ENCODE data around the gene SMARCC2. TPM values are rescaled to one million over a fixed set of nuclear protein-coding genes. Genes with fewer than 3 reads are reported as not detected.

The SMARCC2 gene
- polyA plus RNA-seq, 2 of the 4 experiments (the other 2 are of a cell fraction), result 51.9 to 83.9 TPM

DNA sequence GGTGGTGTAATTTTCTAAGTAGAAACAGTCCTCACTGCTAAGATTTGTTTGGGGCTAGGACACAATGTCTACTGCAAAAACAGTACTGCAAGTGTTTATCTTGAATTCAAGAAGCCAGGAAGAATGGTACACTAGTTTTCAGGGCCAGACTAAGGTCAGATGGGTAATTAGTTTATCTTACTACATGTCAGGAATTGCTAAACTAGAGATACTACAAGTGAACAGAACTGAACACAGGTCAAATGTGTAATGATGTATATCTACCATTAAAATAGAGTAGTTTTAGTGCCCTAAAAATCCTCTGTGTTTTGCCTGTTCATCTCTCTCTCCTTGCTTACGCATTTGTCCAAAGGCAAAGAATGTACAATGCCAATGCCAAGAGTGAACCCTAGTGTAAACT, 75.2 kb downstream of the SMARCC2 start:
- Histone ChIP-seq H3K4me1 (peaks cover 10% of the 10 kb centered on the region), H3K27ac (no peak overlapping the region), H3K4me3 (no peak overlapping the region), H3K9me3 (no peaks in the 10 kb centered on the region), H3K4me2 (no peak overlapping the region)
- FAIRE-seq (no peak), DNase-seq (ENCODE audit: low read depth in 1 of 2, low spot score in 1 of 2) (no peak), ATAC-seq (no peak)
- POLR2A ChIA-PET, result interaction anchor here (1.1 kb wide), 1 partner anchor 35 kb away, joined by 3 read pairs; no protein-coding TSS in a partner anchor
- WGBS (ENCODE audit: missing lambda C conversion rate), result 93% methylated on average over 1 of the region's 1 CpG
- CTCF ChIA-PET, result interaction anchor here (2.3 kb wide), 1 partner anchor 35 kb away, joined by 8 read pairs; the partner anchor contains the start of gene ERBB3
- TF ChIP-seq POLR2AphosphoS2 (conservative IDR thresholded peaks at IDR 0.05; ENCODE audit: low read length), result 0 out of 2 replicates have a peak, but pooled peaks have one; percentile 68
- 0 out of 5 replicates have a peak, but pooled peaks of 1 of the 2 experiments have one; percentile 36 for TF ChIP-seq JUN (IDR thresholded peaks at IDR 0.05)
- TF ChIP-seq TFCP2L1 (CRISPR knock-in tag; IDR thresholded peaks at IDR 0.05), result no peak

Other genes with a start within 250 kb of the SMARCC2 start
- gene PMEL, start 223.4 kb downstream of the SMARCC2 start, polyA plus RNA-seq (2011; rRNA removed), result 2.2 and 2.3 TPM in 2 replicates
- gene PMEL, start 223.4 kb downstream of the SMARCC2 start, polyA plus RNA-seq (2017; fragmentation: RNase III; extraction: RNeasy Plus Mini Kit Qiagen cat#74134 plus additional on column Dnase treatment), result 0.71 to 1.4 TPM (median 1.0 TPM) in 3 replicates
- gene CDK2, start 222.7 kb downstream of the SMARCC2 start, polyA plus RNA-seq (2011; rRNA removed), result 51.0 and 86.3 TPM in 2 replicates
- gene CDK2, start 222.7 kb downstream of the SMARCC2 start, polyA plus RNA-seq (2017; fragmentation: RNase III; extraction: RNeasy Plus Mini Kit Qiagen cat#74134 plus additional on column Dnase treatment), result 41.5 to 53.8 TPM (median 48.3 TPM) in 3 replicates
- 90.4 and 93.7 TPM in 2 replicates for gene RAB5B, start 215.4 kb downstream of the SMARCC2 start, polyA plus RNA-seq (2011; rRNA removed)
- gene RAB5B, start 215.4 kb downstream of the SMARCC2 start, polyA plus RNA-seq (2017; fragmentation: RNase III; extraction: RNeasy Plus Mini Kit Qiagen cat#74134 plus additional on column Dnase treatment), result 27.7 to 37.2 TPM (median 36.3 TPM) in 3 replicates
- 15.6 and 22.2 TPM in 2 replicates for gene SUOX, start 192.2 kb downstream of the SMARCC2 start, polyA plus RNA-seq (2011; rRNA removed)
- 10.8 to 13.6 TPM (median 13.5 TPM) in 3 replicates for gene SUOX, start 192.2 kb downstream of the SMARCC2 start, polyA plus RNA-seq (2017; fragmentation: RNase III; extraction: RNeasy Plus Mini Kit Qiagen cat#74134 plus additional on column Dnase treatment)
- 2.0 and 2.9 TPM in 2 replicates for gene IKZF4, start 168.4 kb downstream of the SMARCC2 start, polyA plus RNA-seq (2011; rRNA removed)
- 1.5 to 2.4 TPM (median 2.0 TPM) in 3 replicates for gene IKZF4, start 168.4 kb downstream of the SMARCC2 start, polyA plus RNA-seq (2017; fragmentation: RNase III; extraction: RNeasy Plus Mini Kit Qiagen cat#74134 plus additional on column Dnase treatment)
- gene RPS26, start 147.6 kb downstream of the SMARCC2 start, polyA plus RNA-seq (2011; rRNA removed), result 513 and 524 TPM in 2 replicates
- 677 to 831 TPM (median 779 TPM) in 3 replicates for gene RPS26, start 147.6 kb downstream of the SMARCC2 start, polyA plus RNA-seq (2017; fragmentation: RNase III; extraction: RNeasy Plus Mini Kit Qiagen cat#74134 plus additional on column Dnase treatment)
- gene ERBB3, start 109.3 kb downstream of the SMARCC2 start, polyA plus RNA-seq (2011; rRNA removed), result 17.0 and 24.9 TPM in 2 replicates
- 1.8 to 2.2 TPM (median 1.8 TPM) in 3 replicates for gene ERBB3, start 109.3 kb downstream of the SMARCC2 start, polyA plus RNA-seq (2017; fragmentation: RNase III; extraction: RNeasy Plus Mini Kit Qiagen cat#74134 plus additional on column Dnase treatment)
- 452 and 717 TPM in 2 replicates for gene PA2G4, start 84.9 kb downstream of the SMARCC2 start, polyA plus RNA-seq (2011; rRNA removed)
- gene PA2G4, start 84.9 kb downstream of the SMARCC2 start, polyA plus RNA-seq (2017; fragmentation: RNase III; extraction: RNeasy Plus Mini Kit Qiagen cat#74134 plus additional on column Dnase treatment), result 405 to 477 TPM (median 415 TPM) in 3 replicates
- gene RPL41, start 72.8 kb downstream of the SMARCC2 start, polyA plus RNA-seq (2011; rRNA removed), result 9,351 and 11,089 TPM in 2 replicates
- 8,804 to 9,815 TPM (median 8,860 TPM) in 3 replicates for gene RPL41, start 72.8 kb downstream of the SMARCC2 start, polyA plus RNA-seq (2017; fragmentation: RNase III; extraction: RNeasy Plus Mini Kit Qiagen cat#74134 plus additional on column Dnase treatment)
- gene ZC3H10, start 71.2 kb downstream of the SMARCC2 start, polyA plus RNA-seq (2011; rRNA removed), result 2.1 and 2.7 TPM in 2 replicates
- gene ZC3H10, start 71.2 kb downstream of the SMARCC2 start, polyA plus RNA-seq (2017; fragmentation: RNase III; extraction: RNeasy Plus Mini Kit Qiagen cat#74134 plus additional on column Dnase treatment), result 2.3 to 3.2 TPM (median 2.7 TPM) in 3 replicates
- gene ESYT1, start 61.2 kb downstream of the SMARCC2 start, polyA plus RNA-seq (2011; rRNA removed), result 72.4 and 91.6 TPM in 2 replicates
- 51.4 to 54.2 TPM (median 51.6 TPM) in 3 replicates for gene ESYT1, start 61.2 kb downstream of the SMARCC2 start, polyA plus RNA-seq (2017; fragmentation: RNase III; extraction: RNeasy Plus Mini Kit Qiagen cat#74134 plus additional on column Dnase treatment)
- gene MYL6B, start 36.9 kb downstream of the SMARCC2 start, polyA plus RNA-seq (2011; rRNA removed), result 48.2 and 67.0 TPM in 2 replicates
- 68.6 to 92.7 TPM (median 83.9 TPM) in 3 replicates for gene MYL6B, start 36.9 kb downstream of the SMARCC2 start, polyA plus RNA-seq (2017; fragmentation: RNase III; extraction: RNeasy Plus Mini Kit Qiagen cat#74134 plus additional on column Dnase treatment)
- 2,280 and 2,307 TPM in 2 replicates for gene MYL6, start 31.1 kb downstream of the SMARCC2 start, polyA plus RNA-seq (2011; rRNA removed)
- 3,268 to 3,485 TPM (median 3,270 TPM) in 3 replicates for gene MYL6, start 31.1 kb downstream of the SMARCC2 start, polyA plus RNA-seq (2017; fragmentation: RNase III; extraction: RNeasy Plus Mini Kit Qiagen cat#74134 plus additional on column Dnase treatment)
- gene RNF41, start 32.4 kb upstream of the SMARCC2 start, polyA plus RNA-seq (2011; rRNA removed), result 47.8 and 65.1 TPM in 2 replicates
- gene RNF41, start 32.4 kb upstream of the SMARCC2 start, polyA plus RNA-seq (2017; fragmentation: RNase III; extraction: RNeasy Plus Mini Kit Qiagen cat#74134 plus additional on column Dnase treatment), result 20.2 to 21.7 TPM (median 20.7 TPM) in 3 replicates
- gene NABP2, start 34.9 kb upstream of the SMARCC2 start, polyA plus RNA-seq (2011; rRNA removed), result 86.1 and 86.7 TPM in 2 replicates
- gene NABP2, start 34.9 kb upstream of the SMARCC2 start, polyA plus RNA-seq (2017; fragmentation: RNase III; extraction: RNeasy Plus Mini Kit Qiagen cat#74134 plus additional on column Dnase treatment), result 64.1 to 69.6 TPM (median 65.2 TPM) in 3 replicates
- gene SLC39A5, start 40.6 kb upstream of the SMARCC2 start, polyA plus RNA-seq (2011; rRNA removed), result 0.42 TPM in 1 of 2 replicates, not detected in the other
- 0.09 to 0.23 TPM in 2 of 3 replicates, not detected in the other for gene SLC39A5, start 40.6 kb upstream of the SMARCC2 start, polyA plus RNA-seq (2017; fragmentation: RNase III; extraction: RNeasy Plus Mini Kit Qiagen cat#74134 plus additional on column Dnase treatment)
- 26.1 and 35.1 TPM in 2 replicates for gene ANKRD52, start 68.9 kb upstream of the SMARCC2 start, polyA plus RNA-seq (2011; rRNA removed)
- 47.4 to 48.7 TPM (median 48.0 TPM) in 3 replicates for gene ANKRD52, start 68.9 kb upstream of the SMARCC2 start, polyA plus RNA-seq (2017; fragmentation: RNase III; extraction: RNeasy Plus Mini Kit Qiagen cat#74134 plus additional on column Dnase treatment)
- gene COQ10A, start 77.5 kb upstream of the SMARCC2 start, polyA plus RNA-seq (2011; rRNA removed), result 40.9 and 41.2 TPM in 2 replicates
- 20.7 to 23.5 TPM (median 23.2 TPM) in 3 replicates for gene COQ10A, start 77.5 kb upstream of the SMARCC2 start, polyA plus RNA-seq (2017; fragmentation: RNase III; extraction: RNeasy Plus Mini Kit Qiagen cat#74134 plus additional on column Dnase treatment)
- 223 and 263 TPM in 2 replicates for gene CS, start 110.8 kb upstream of the SMARCC2 start, polyA plus RNA-seq (2011; rRNA removed)
- 143 to 151 TPM (median 146 TPM) in 3 replicates for gene CS, start 110.8 kb upstream of the SMARCC2 start, polyA plus RNA-seq (2017; fragmentation: RNase III; extraction: RNeasy Plus Mini Kit Qiagen cat#74134 plus additional on column Dnase treatment)
- gene CNPY2, start 126.5 kb upstream of the SMARCC2 start, polyA plus RNA-seq (2011; rRNA removed), result 218 and 257 TPM in 2 replicates
- gene CNPY2, start 126.5 kb upstream of the SMARCC2 start, polyA plus RNA-seq (2017; fragmentation: RNase III; extraction: RNeasy Plus Mini Kit Qiagen cat#74134 plus additional on column Dnase treatment), result 150 to 158 TPM (median 155 TPM) in 3 replicates
- gene PAN2, start 144.5 kb upstream of the SMARCC2 start, polyA plus RNA-seq (2011; rRNA removed), result 66.8 and 89.4 TPM in 2 replicates
- 24.0 to 30.0 TPM (median 29.6 TPM) in 3 replicates for gene PAN2, start 144.5 kb upstream of the SMARCC2 start, polyA plus RNA-seq (2017; fragmentation: RNase III; extraction: RNeasy Plus Mini Kit Qiagen cat#74134 plus additional on column Dnase treatment)
- 0.21 and 0.34 TPM in 2 replicates for gene IL23A, start 149.4 kb upstream of the SMARCC2 start, polyA plus RNA-seq (2011; rRNA removed)
- 0.31 to 0.34 TPM (median 0.33 TPM) in 3 replicates for gene IL23A, start 149.4 kb upstream of the SMARCC2 start, polyA plus RNA-seq (2017; fragmentation: RNase III; extraction: RNeasy Plus Mini Kit Qiagen cat#74134 plus additional on column Dnase treatment)
- gene STAT2, start 170.6 kb upstream of the SMARCC2 start, polyA plus RNA-seq (2011; rRNA removed), result 29.5 and 40.1 TPM in 2 replicates
- 16.5 to 23.9 TPM (median 22.2 TPM) in 3 replicates for gene STAT2, start 170.6 kb upstream of the SMARCC2 start, polyA plus RNA-seq (2017; fragmentation: RNase III; extraction: RNeasy Plus Mini Kit Qiagen cat#74134 plus additional on column Dnase treatment)
- not detected in 2 replicates for gene APOF, start 173.4 kb upstream of the SMARCC2 start, polyA plus RNA-seq (2011; rRNA removed)
- gene APOF, start 173.4 kb upstream of the SMARCC2 start, polyA plus RNA-seq (2017; fragmentation: RNase III; extraction: RNeasy Plus Mini Kit Qiagen cat#74134 plus additional on column Dnase treatment), result not detected in 3 replicates